Measurements from ENCODE around the gene MBIP.

Gene MBIP

DNA sequence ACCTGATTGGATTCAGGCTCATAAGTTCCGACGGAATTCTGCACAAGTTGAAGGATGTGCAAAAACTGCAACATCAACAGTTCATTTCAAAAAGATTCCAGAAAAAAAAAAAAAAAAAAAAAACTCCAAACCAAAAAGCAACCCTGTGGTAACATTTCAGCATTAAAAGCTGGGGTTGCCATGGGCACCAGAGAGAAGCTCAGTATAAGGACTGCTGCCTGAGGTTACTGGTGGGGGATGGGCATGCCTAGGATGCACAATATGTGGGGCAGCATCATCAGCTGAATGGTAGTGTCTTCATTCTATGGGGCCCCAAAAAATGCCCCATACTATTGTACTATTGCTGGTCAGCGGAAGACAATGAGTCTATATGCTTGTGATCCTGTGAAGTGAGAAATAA is 44.7 kb downstream of the MBIP start:
- DNase-seq (ENCODE audit: low read depth in 1 of 2, low spot score in 1 of 2): no peak
- TF ChIP-seq GABPA (IDR thresholded peaks at IDR 0.05; ENCODE audit: low read depth) (no peak), POLR2AphosphoS5 (IDR thresholded peaks at IDR 0.05; ENCODE audit: low read depth) (no peak), SPI1 (IDR thresholded peaks at IDR 0.05; ENCODE audit: borderline replicate concordance, low read depth) (no peak)
- TF ChIP-seq, protein P1, sequence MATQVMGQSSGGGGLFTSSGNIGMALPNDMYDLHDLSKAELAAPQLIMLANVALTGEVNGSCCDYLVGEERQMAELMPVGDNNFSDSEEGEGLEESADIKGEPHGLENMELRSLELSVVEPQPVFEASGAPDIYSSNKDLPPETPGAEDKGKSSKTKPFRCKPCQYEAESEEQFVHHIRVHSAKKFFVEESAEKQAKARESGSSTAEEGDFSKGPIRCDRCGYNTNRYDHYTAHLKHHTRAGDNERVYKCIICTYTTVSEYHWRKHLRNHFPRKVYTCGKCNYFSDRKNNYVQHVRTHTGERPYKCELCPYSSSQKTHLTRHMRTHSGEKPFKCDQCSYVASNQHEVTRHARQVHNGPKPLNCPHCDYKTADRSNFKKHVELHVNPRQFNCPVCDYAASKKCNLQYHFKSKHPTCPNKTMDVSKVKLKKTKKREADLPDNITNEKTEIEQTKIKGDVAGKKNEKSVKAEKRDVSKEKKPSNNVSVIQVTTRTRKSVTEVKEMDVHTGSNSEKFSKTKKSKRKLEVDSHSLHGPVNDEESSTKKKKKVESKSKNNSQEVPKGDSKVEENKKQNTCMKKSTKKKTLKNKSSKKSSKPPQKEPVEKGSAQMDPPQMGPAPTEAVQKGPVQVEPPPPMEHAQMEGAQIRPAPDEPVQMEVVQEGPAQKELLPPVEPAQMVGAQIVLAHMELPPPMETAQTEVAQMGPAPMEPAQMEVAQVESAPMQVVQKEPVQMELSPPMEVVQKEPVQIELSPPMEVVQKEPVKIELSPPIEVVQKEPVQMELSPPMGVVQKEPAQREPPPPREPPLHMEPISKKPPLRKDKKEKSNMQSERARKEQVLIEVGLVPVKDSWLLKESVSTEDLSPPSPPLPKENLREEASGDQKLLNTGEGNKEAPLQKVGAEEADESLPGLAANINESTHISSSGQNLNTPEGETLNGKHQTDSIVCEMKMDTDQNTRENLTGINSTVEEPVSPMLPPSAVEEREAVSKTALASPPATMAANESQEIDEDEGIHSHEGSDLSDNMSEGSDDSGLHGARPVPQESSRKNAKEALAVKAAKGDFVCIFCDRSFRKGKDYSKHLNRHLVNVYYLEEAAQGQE (IDR thresholded peaks at IDR 0.05; ENCODE audit: insufficient replicate concordance, low read depth): no peak
- TF ChIP-seq, protein P2, sequence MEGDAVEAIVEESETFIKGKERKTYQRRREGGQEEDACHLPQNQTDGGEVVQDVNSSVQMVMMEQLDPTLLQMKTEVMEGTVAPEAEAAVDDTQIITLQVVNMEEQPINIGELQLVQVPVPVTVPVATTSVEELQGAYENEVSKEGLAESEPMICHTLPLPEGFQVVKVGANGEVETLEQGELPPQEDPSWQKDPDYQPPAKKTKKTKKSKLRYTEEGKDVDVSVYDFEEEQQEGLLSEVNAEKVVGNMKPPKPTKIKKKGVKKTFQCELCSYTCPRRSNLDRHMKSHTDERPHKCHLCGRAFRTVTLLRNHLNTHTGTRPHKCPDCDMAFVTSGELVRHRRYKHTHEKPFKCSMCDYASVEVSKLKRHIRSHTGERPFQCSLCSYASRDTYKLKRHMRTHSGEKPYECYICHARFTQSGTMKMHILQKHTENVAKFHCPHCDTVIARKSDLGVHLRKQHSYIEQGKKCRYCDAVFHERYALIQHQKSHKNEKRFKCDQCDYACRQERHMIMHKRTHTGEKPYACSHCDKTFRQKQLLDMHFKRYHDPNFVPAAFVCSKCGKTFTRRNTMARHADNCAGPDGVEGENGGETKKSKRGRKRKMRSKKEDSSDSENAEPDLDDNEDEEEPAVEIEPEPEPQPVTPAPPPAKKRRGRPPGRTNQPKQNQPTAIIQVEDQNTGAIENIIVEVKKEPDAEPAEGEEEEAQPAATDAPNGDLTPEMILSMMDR (IDR thresholded peaks at IDR 0.05; ENCODE audit: insufficient read depth, low read length): no peak
- no peak overlapping the region for H3K4me3 ChIP-seq (replicated peaks; ENCODE audit: insufficient read depth, low read length)
- H3K27me3 ChIP-seq (ENCODE audit: insufficient read depth, poor library complexity, severe bottlenecking): no peaks in the 10 kb centered on the region
- no peak overlapping the region for H3K27ac ChIP-seq (replicated peaks)

DNA sequence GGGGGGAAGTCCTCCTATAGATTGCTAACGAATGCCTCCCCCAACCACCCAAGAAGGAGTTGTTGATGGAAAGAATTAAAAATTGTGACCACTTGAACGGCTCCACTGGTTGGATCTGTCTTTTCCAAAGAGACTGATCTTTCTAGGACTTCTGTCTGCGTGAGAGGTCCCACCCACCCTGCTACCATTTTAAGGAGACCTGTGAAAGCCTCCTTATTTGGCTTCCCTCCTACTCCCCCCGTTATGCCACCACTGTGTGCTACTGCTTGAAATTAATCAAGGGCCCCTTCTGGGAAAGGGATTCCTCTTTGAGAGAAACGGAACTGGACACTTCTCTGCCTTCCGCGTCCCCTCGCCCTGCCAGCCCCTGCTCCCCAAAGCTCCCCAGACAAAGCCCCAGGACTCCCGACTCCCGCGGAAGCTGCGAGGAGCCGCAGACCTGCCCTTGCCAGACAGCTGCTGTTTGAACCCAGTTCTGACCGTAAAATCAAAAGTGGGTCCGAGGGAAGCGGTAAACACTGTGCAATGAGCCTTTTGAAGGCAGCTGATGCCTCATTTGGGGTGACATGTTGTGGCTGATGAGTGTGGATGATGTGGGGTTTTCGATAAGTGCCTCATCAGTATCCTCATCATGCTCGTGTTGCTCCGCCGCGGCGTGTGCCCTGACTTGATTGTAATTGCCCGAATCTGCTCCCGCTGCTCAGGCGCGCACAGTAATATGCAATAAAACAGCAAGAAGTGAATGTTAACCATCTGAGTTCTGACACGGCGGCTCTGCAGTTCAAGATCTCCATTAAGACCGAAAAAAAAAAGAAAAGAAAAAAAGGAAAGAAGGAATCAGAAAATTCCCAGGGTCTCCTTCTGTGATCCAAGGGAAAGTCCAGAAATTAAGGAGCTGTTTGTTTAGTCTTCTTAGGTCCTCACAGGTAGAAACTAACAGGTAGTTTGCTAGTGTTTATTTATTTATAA is 48.2 kb downstream of the MBIP start:
- DNase-seq (ENCODE audit: low read depth in 1 of 2, low spot score in 1 of 2): no peak
- Histone ChIP-seq H3K27me3 (ENCODE audit: insufficient read depth, poor library complexity, severe bottlenecking) (no peaks in the 10 kb centered on the region), H3K27ac (replicated peaks) (no peak overlapping the region), H3K4me3 (replicated peaks; ENCODE audit: insufficient read depth, low read length) (peak overlapping the region; percentile 6)
- TF ChIP-seq, protein P1 (IDR thresholded peaks at IDR 0.05; ENCODE audit: insufficient replicate concordance, low read depth): no peak

DNA sequence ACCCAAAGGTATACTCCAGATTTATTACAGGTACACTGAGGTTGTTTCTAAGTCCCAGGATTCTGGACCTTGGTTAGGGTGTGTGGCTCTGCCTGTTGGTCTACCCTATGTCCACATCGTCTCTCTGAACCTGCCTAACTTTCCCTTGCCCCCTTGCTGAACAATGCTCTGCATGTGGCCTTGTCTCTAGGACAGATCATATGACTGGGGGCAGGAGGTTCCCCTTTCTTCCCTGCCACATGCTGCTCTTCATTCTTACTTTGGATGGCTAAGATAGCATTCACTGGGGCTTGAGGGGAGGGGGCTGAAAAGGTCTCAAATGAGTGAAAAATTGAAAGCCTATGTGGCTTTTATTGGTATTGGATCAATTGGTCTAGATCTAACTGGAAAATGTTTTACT is 49.2 kb downstream of the MBIP start:
- peak in 1 of 2 experiments; percentile 53 for DNase-seq (ENCODE audit: low read depth in 1 of 2, low spot score in 1 of 2)
- H3K4me3 ChIP-seq (replicated peaks; ENCODE audit: insufficient read depth, low read length): no peak overlapping the region
- H3K27me3 ChIP-seq (ENCODE audit: insufficient read depth, poor library complexity, severe bottlenecking): no peaks in the 10 kb centered on the region
- TF ChIP-seq GABPA (IDR thresholded peaks at IDR 0.05; ENCODE audit: low read depth): no peak
- no peak for TF ChIP-seq SPI1 (IDR thresholded peaks at IDR 0.05; ENCODE audit: borderline replicate concordance, low read depth)
- TF ChIP-seq, protein P1 (IDR thresholded peaks at IDR 0.05; ENCODE audit: insufficient replicate concordance, low read depth): no peak
- TF ChIP-seq POLR2AphosphoS5 (IDR thresholded peaks at IDR 0.05; ENCODE audit: low read depth): no peak
- no peak overlapping the region for H3K27ac ChIP-seq (replicated peaks)

DNA sequence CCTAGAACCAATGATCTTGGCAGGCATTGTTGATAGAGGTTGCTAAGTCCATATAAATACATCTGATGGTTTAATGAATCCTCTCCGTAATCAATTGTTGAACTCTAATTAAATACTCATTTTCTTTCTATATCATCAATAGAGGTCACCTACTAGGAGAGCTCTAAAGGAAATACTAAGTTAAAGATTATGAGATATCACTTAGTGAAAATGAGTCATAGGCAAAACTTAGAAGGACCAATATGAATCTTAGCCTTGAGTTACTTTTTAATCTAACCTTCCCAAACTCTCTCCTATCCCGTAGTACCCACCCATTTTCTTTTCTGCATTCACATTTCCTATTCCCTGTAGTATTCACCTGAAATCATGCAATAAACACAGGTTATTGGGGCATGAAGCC is 50.2 kb downstream of the MBIP start:
- no peak for TF ChIP-seq GABPA (IDR thresholded peaks at IDR 0.05; ENCODE audit: low read depth)
- TF ChIP-seq POLR2AphosphoS5 (IDR thresholded peaks at IDR 0.05; ENCODE audit: low read depth): no peak
- TF ChIP-seq, protein P2 (IDR thresholded peaks at IDR 0.05; ENCODE audit: insufficient read depth, low read length): no peak
- no peak for TF ChIP-seq SPI1 (IDR thresholded peaks at IDR 0.05; ENCODE audit: borderline replicate concordance, low read depth)
- TF ChIP-seq, protein P1 (IDR thresholded peaks at IDR 0.05; ENCODE audit: insufficient replicate concordance, low read depth): no peak
- no peak overlapping the region for H3K4me3 ChIP-seq (replicated peaks; ENCODE audit: insufficient read depth, low read length)
- no peak for DNase-seq (ENCODE audit: low read depth in 1 of 2, low spot score in 1 of 2)
- H3K27ac ChIP-seq (replicated peaks): no peak overlapping the region
- H3K27me3 ChIP-seq (ENCODE audit: insufficient read depth, poor library complexity, severe bottlenecking): no peaks in the 10 kb centered on the region
